Mesenchymal stem cell (in vitro differentiated cells and primary cell): Measurements from ENCODE around the gene KCNJ18.
"Not testable (repeated sequence)": the region's sequence is repeated elsewhere in the genome, so short reads cannot be mapped to it uniquely, and the experiment has no call there.

Experiments used
- DNase-seq: peaks from one replicate; pipeline ENCODE4 v3.0.0-alpha.2; 2013
- H2AFZ ChIP-seq: one replicate; pipeline ENCODE4 v1.6.1; 2013; ENCODE audit warnings: low read depth, mild to moderate bottlenecking, control low read depth, inconsistent platforms, low read length, moderate library complexity
- H2AK5ac ChIP-seq: 2 replicates; pipeline ENCODE4 v1.6.1; 2013; ENCODE audit warnings: low read length, moderate library complexity, mild to moderate bottlenecking, inconsistent platforms; ENCODE audit not compliant: severe bottlenecking
- H2BK120ac ChIP-seq: one replicate; pipeline ENCODE4 v1.6.1; 2013; ENCODE audit warnings: low read depth, mild to moderate bottlenecking, inconsistent platforms, low read length, moderate library complexity
- H2BK12ac ChIP-seq, 2 experiments: one replicate each; pipeline ENCODE4 v1.6.1; 2013; ENCODE audit warnings: inconsistent platforms in 2 of 2, low read length in 2 of 2, mild to moderate bottlenecking in 2 of 2, moderate library complexity in 2 of 2, control low read depth in 1 of 2
- H2BK15ac ChIP-seq: one replicate; pipeline ENCODE4 v1.6.1; 2013; ENCODE audit warnings: mild to moderate bottlenecking, low read depth, inconsistent platforms; ENCODE audit not compliant: poor library complexity, severe bottlenecking
- H2BK5ac ChIP-seq: 2 replicates; pipeline ENCODE4 v1.6.1; 2013; ENCODE audit warnings: low read depth, mild to moderate bottlenecking, low read length, control low read depth, inconsistent platforms; ENCODE audit not compliant: poor library complexity, severe bottlenecking
- H3K14ac ChIP-seq, 2 experiments: one replicate each; pipeline ENCODE4 v1.6.1; 2013; ENCODE audit warnings: inconsistent platforms in 2 of 2, low read length in 2 of 2, control low read depth in 1 of 2, mild to moderate bottlenecking in 1 of 2, moderate library complexity in 1 of 2
- H3K18ac ChIP-seq, 2 experiments: one replicate each; pipeline ENCODE4 v1.6.1; 2013; ENCODE audit warnings: inconsistent platforms in 2 of 2, low read length in 2 of 2, control low read depth in 1 of 2, low read depth in 1 of 2, mild to moderate bottlenecking in 1 of 2
- H3K23ac ChIP-seq, 2 experiments: one replicate each; pipeline ENCODE4 v1.6.1; 2013; ENCODE audit warnings: inconsistent platforms in 2 of 2, low read length in 2 of 2, mild to moderate bottlenecking in 2 of 2, moderate library complexity in 2 of 2, control low read depth in 1 of 2
- H3K27ac ChIP-seq: 2 replicates; pipeline ENCODE4 v1.5.1; 2013; ENCODE audit warnings: mild to moderate bottlenecking, moderate library complexity, low read length, control low read depth, inconsistent platforms; ENCODE audit not compliant: poor library complexity, severe bottlenecking
- H3K27me3 ChIP-seq, 2 experiments: 2 replicates each; pipeline versions ENCODE4 v1.6.1 to v1.7.0; 2013; ENCODE audit warnings: low read length in 2 of 2, mild to moderate bottlenecking in 2 of 2, moderate library complexity in 2 of 2, control low read depth in 1 of 2, inconsistent platforms in 1 of 2; ENCODE audit not compliant: control insufficient read depth in 1 of 2, insufficient read depth in 1 of 2
- H3K36me3 ChIP-seq, 2 experiments: 2 replicates each; pipeline versions ENCODE4 v1.6.1 to v1.7.0; 2013; ENCODE audit warnings: low read length in 2 of 2, control low read depth in 1 of 2, inconsistent platforms in 1 of 2, low read depth in 1 of 2, mild to moderate bottlenecking in 1 of 2; ENCODE audit not compliant: insufficient read depth in 2 of 2, control insufficient read depth in 1 of 2
- H3K4ac ChIP-seq, 2 experiments: one replicate each; pipeline ENCODE4 v1.6.1; 2013; ENCODE audit warnings: inconsistent platforms in 2 of 2, low read length in 2 of 2, mild to moderate bottlenecking in 2 of 2, moderate library complexity in 2 of 2, control low read depth in 1 of 2, low read depth in 1 of 2
- H3K4me1 ChIP-seq: 2 replicates; pipeline ENCODE4 v1.6.1; 2013; ENCODE audit warnings: low read depth, low read length, control low read depth; ENCODE audit not compliant: control insufficient read depth, insufficient read depth
- H3K4me2 ChIP-seq: 2 replicates; pipeline ENCODE4 v1.6.1; 2013; ENCODE audit warnings: low read length, mild to moderate bottlenecking, inconsistent platforms; ENCODE audit not compliant: poor library complexity, severe bottlenecking
- H3K4me3 ChIP-seq, 2 experiments: 2 replicates each; pipeline versions ENCODE4 v1.5.1 to v1.7.0; 2013; ENCODE audit warnings: low read length in 2 of 2, mild to moderate bottlenecking in 2 of 2, control low read depth in 1 of 2, low read depth in 1 of 2; ENCODE audit not compliant: insufficient read depth in 1 of 2
- H3K79me1 ChIP-seq: replicated peaks from 2 replicates; pipeline ENCODE4 v1.6.1; 2013; ENCODE audit warnings: mild to moderate bottlenecking, control low read depth, low read length, inconsistent platforms; ENCODE audit not compliant: poor library complexity, severe bottlenecking
- H3K9ac ChIP-seq: 2 replicates; pipeline ENCODE4 v1.7.0; 2013; ENCODE audit warnings: mild to moderate bottlenecking, low read length, moderate library complexity
- H3K9me3 ChIP-seq: 2 replicates; pipeline ENCODE4 v1.7.0; 2013; ENCODE audit warnings: mild to moderate bottlenecking, low read length; ENCODE audit not compliant: control insufficient read depth
- H4K8ac ChIP-seq: one replicate; pipeline ENCODE4 v1.6.1; 2013; ENCODE audit warnings: inconsistent platforms, mild to moderate bottlenecking, low read length, moderate library complexity
- H4K91ac ChIP-seq: one replicate; pipeline ENCODE4 v1.6.1; 2013; ENCODE audit warnings: mild to moderate bottlenecking, low read length, inconsistent platforms
- WGBS: methylation state at CpG from one replicate; pipeline ENCODE4 v1.1.7; 2013; ENCODE audit warnings: mixed read lengths; 5-methylcytosine and 5-hydroxymethylcytosine counted together

KCNJ18 gene

GRCh38 chr17:21666711-21667412 lies 25.5 kb upstream of the KCNJ18 start:
- H3K9ac ChIP-seq, H3K79me1 ChIP-seq, H2BK5ac ChIP-seq, H2BK15ac ChIP-seq, H3K23ac ChIP-seq, H3K18ac ChIP-seq, H3K4me2 ChIP-seq, H2BK120ac ChIP-seq, H3K36me3 ChIP-seq, H3K4me3 ChIP-seq, H2AK5ac ChIP-seq, DNase-seq, H4K91ac ChIP-seq, H2AFZ ChIP-seq, H3K4me1 ChIP-seq, H3K27ac ChIP-seq, H3K14ac ChIP-seq, H4K8ac ChIP-seq, H3K4ac ChIP-seq, H3K9me3 ChIP-seq, H2BK12ac ChIP-seq: not testable (repeated sequence)
- 53% methylated on average over 3 of the region's 3 CpGs for WGBS
- peaks cover 0 to 16% of the 10 kb centered on the region in 2 experiments for H3K27me3 ChIP-seq

GRCh38 chr17:21667413-21668117 lies 24.8 kb upstream of the KCNJ18 start:
- not testable (repeated sequence) for H3K9ac ChIP-seq, H2BK120ac ChIP-seq, H3K27ac ChIP-seq, H2BK5ac ChIP-seq, H2BK15ac ChIP-seq, H3K18ac ChIP-seq, H3K36me3 ChIP-seq, H4K91ac ChIP-seq, H3K23ac ChIP-seq, H2AK5ac ChIP-seq, H3K4me2 ChIP-seq, H2BK12ac ChIP-seq, H3K79me1 ChIP-seq, H3K14ac ChIP-seq, H3K4me3 ChIP-seq, H3K4ac ChIP-seq, H2AFZ ChIP-seq, H3K9me3 ChIP-seq, H3K4me1 ChIP-seq, H4K8ac ChIP-seq, DNase-seq
- 53% methylated on average over 7 of the region's 7 CpGs for WGBS
- H3K27me3 ChIP-seq = peaks cover 0 to 16% of the 10 kb centered on the region in 2 experiments

- H3K27me3 ChIP-seq = peaks cover 0 to 16% of the 10 kb centered on the region in 2 experiments
- not testable (repeated sequence) for H3K79me1 ChIP-seq, H2BK120ac ChIP-seq, H3K27ac ChIP-seq, H3K18ac ChIP-seq, H2BK5ac ChIP-seq, H3K4ac ChIP-seq, H3K9me3 ChIP-seq, H4K8ac ChIP-seq, H3K23ac ChIP-seq, H2AK5ac ChIP-seq, H3K36me3 ChIP-seq, DNase-seq, H3K4me1 ChIP-seq, H3K14ac ChIP-seq, H3K9ac ChIP-seq, H2AFZ ChIP-seq, H3K4me2 ChIP-seq, H4K91ac ChIP-seq, H2BK15ac ChIP-seq, H3K4me3 ChIP-seq, H2BK12ac ChIP-seq
- 85% methylated on average over 1 of the region's 3 CpGs for WGBS
These were observed 24.2 kb upstream of the KCNJ18 start for GRCh38 chr17:21668118-21668488.

DNA sequence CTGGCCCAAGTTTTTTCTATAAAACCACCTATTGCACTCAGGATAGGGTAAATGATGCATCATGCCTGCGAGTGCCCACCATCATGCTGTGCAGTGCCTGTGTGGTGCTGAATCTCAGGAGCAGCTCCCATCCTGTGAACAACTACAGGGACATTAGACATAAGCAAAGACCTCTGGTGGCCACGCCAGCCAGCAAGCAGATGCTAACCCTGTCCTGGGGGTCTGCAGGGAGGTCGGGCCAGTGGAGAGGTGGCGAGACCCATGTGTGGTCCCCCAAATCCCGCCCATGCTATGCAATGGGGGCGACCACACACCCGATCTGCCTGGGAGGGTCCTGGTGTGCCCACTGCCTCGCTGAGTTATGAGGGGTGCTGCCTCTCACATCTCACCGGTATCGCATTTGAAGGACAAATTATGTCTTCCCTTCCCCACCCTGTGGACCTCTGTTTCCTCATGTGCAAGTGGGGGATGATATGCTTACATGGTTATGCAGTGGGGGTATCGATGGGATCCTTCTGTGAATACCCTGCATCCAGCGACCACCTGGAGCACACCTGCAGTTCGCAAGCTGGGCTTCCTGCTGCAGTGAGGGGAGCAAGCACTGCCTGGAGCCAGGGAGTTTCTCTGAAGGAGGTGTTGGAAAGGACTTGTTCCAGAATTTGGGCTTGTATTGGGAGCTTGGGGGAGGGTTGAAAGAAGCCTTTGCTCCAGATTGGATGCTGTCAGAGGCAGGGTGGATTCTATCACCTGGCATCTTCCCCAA lies 23.4 kb upstream of the KCNJ18 start:
- H3K27ac ChIP-seq, H2BK120ac ChIP-seq, DNase-seq, H2BK5ac ChIP-seq, H3K36me3 ChIP-seq, H3K4me3 ChIP-seq, H3K4me2 ChIP-seq, H3K9ac ChIP-seq, H3K4ac ChIP-seq, H3K9me3 ChIP-seq, H4K91ac ChIP-seq, H3K79me1 ChIP-seq, H2BK12ac ChIP-seq, H3K14ac ChIP-seq, H4K8ac ChIP-seq, H2BK15ac ChIP-seq, H2AK5ac ChIP-seq, H3K18ac ChIP-seq, H2AFZ ChIP-seq, H3K23ac ChIP-seq, H3K4me1 ChIP-seq: not testable (repeated sequence)
- H3K27me3 ChIP-seq = peaks cover 0 to 19% of the 10 kb centered on the region in 2 experiments
- 72% methylated on average over 9 of the region's 13 CpGs for whole genome bisulfite sequencing
